Fibroblast of skin of left quadriceps (primary cell): ENCODE data around the gene COL11A2.

Source experiments
- DNase-seq, 2 experiments: peaks; one replicate each; pipeline ENCODE4 v3.0.0-alpha.2; 2013; ENCODE audit warnings: low read depth in 2 of 2

The COL11A2 gene

DNA sequence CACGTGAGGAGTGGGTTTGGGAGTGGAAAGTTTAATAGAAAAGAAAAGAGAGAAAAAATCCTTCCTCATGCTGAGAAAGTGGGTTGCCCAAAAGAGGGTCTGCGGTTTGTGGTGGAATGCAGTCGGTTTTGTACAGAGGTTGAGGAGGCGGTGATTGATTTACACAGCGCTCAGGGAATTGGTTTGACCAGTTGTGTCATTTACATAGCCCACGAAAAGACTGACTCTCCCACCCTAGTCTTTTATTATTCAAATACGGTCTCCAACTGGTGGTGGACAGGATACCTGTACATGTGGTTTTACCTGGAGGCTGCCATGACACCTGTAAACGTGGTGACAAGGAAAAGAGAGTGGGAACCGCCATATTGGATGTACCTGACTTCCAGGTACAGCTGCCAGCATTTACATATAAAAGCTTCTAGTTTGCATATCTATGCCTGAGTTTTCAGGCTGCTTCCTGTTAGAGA lies 74.4 kb downstream of the COL11A2 start:
- DNase-seq: no peak

DNA sequence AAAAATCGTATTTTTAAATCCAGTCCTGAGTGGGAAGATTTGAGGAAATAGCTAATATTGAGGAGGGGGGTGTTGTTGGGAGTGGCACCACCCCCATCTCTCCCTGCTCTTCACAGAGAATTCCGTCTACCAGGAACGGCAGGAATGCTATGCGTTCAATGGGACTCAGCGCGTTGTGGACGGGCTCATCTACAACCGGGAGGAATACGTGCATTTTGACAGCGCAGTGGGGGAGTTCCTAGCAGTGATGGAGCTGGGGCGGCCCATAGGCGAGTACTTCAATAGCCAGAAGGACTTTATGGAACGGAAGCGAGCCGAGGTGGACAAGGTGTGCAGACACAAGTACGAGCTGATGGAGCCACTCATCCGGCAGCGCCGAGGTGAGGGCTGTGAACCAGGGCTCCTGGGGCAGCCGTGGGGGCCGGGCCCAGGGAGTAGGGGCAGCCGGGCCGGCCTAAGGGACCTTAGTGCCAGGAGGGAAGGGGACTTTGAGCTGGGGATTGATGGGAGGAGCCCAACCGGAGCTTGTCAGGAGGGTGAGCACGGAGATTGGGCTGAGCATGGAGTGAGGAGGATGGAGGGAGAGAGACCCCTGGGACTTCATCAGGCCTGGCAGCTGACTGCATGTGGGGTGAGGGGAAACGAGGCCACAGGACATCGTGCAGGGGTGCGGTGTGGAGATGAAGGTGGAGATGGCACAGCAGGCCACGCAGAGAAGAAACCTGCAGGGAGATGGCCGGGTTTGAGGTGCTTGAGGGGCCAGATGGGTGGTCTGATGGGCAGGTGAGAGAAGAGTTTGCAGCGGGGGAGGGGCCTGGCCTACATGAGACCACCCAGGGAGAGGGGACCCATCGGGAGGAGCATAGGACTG lies 75.2 kb downstream of the COL11A2 start:
- no peak for DNase-seq

DNA sequence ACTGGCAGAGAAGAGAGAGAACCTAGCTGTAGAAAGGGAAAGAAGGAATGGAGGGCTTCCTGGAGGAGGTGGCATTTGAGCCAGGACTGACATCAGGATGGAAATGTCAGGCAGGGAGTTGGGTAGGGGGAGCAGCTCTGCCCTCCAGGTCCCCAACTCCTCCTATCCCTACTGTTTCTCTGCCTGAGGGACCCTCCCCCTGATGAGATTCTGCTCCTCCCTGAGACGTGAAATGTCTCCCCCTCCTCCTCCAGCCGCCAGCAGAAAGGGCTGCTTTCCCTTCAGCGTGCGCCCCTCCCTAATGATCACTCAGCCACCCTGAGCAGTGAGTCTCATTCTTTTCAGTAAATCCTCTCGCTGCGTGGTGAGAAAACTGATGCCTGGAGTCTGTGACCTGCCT lies 75.8 kb downstream of the COL11A2 start:
- no peak for DNase-seq

DNA sequence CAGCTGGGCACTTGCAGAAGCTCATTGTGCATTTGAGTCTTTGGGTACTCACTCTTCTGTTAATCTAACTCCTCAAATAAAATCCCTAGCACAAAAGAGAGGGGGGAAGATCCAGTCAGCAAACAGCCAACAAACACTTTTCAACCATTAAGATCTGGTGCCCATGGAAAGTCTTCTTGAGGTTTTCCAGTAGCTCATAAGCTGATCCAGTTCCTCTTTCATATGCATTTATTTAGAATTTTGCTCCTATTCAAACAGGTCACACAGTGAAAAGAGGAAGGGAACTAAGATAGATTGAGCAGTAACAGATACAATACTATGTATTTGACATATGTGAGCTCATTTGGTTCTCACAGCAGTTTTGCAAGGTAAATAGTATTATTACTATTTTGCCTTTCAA lies 77.9 kb downstream of the COL11A2 start:
- no peak for DNase-seq

DNA sequence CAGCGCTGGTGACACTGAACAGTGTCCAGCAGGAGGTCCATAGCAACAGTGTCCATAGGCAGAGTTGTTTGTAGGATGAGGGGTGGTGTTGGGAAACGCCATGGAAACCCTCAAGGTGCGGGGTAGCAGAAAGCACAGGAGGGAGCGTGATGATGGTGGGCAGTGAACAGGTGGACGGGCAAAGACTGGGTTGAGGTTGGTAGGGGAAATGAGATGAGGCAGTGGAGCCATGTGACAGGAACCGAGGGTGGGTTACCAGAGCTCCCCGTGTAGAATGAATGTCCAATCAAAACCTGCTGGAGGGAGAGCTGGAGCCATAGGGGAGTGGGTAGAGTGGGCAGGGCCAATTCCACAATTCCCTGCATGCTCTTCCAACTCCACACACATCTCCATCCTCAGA lies 78.5 kb downstream of the COL11A2 start:
- no peak for DNase-seq
